HAP-1 (cell line): ENCODE measurements around the gene SMAD9.
"Not testable (repeated sequence)": the region's sequence is repeated elsewhere in the genome, so short reads cannot be mapped to it uniquely, and the experiment has no call there.

ENCODE experiments used
- DNase-seq, 2 experiments: peaks; one replicate each; pipeline ENCODE4 v3.0.0-alpha.2; 2016 to 2020; ENCODE audit warnings: low spot score in 2 of 2
- H3K27me3 ChIP-seq: fragments of 250-450 bp; sonication (Bioruptor Pico); 2 replicates; pipeline ENCODE4 v1.5.1; 2020; ENCODE audit warnings: low read depth, mild to moderate bottlenecking, moderate library complexity
- H3K36me3 ChIP-seq: fragments of 250-450 bp; sonication (Bioruptor Pico); replicated peaks from 2 replicates; pipeline ENCODE4 v1.5.1; 2020; ENCODE audit warnings: mild to moderate bottlenecking
- H3K4me1 ChIP-seq: fragments of 250-450 bp; sonication (Bioruptor Pico); 2 replicates; pipeline ENCODE4 v1.5.1; 2020; ENCODE audit warnings: mild to moderate bottlenecking
- H3K4me3 ChIP-seq: fragments of 250-450 bp; sonication (Bioruptor Pico); 2 replicates; pipeline ENCODE4 v1.5.1; 2020; ENCODE audit warnings: mild to moderate bottlenecking, moderate library complexity
- H3K9me3 ChIP-seq: fragments of 250-450 bp; sonication (Bioruptor Pico); 2 replicates; pipeline ENCODE4 v1.5.1; 2020; ENCODE audit warnings: mild to moderate bottlenecking, moderate library complexity
- in situ Hi-C: fragments of 300-500 bp; cut with MboI; formaldehyde crosslinking; loops from 3 replicates; pipeline ENCODE4 v1.14.3; 2020; ENCODE audit warnings: low sequenced_read_pairs, inconsistent platforms, mixed read lengths

The SMAD9 gene

GRCh38 chr13:36897054-36897616, 22.9 kb downstream of the SMAD9 start:
- in situ Hi-C loops = no loop called here
- Histone ChIP-seq H3K4me1 (peaks cover 5% of the 10 kb centered on the region; the same call in 1 of the 2 replicates), H3K36me3 (no peaks in the 10 kb centered on the region), H3K9me3 (no peaks in the 10 kb centered on the region), H3K27me3 (no peaks in the 10 kb centered on the region), H3K4me3 (no peak overlapping the region)
- DNase-seq = no peak

GRCh38 chr13:36891752-36892151, 28.3 kb downstream of the SMAD9 start:
- no peaks in the 10 kb centered on the region for H3K4me1 ChIP-seq
- no peaks in the 10 kb centered on the region for H3K36me3 ChIP-seq
- DNase-seq = no peak
- H3K27me3 ChIP-seq = no peaks in the 10 kb centered on the region
- in situ Hi-C loops = no loop called here
- no peaks in the 10 kb centered on the region for H3K9me3 ChIP-seq
- H3K4me3 ChIP-seq = no peak overlapping the region

DNA sequence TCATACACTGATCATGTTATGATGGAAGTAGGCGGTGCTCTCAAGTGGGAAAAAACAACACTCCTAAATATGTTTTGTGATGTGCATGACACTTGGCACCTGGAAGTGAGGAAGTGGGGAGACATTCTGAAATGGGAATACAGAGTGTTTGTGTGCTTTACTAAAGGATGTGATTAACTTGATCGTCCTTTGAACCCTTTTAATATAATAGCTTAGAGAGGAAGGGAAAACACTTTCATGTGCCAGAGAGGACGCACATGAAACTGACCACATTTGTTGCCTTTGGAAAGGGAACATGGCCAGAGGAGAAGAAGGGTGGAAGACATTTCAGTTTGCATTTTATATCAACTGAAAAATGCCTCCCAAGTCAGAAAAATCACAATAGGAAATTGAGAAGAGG, 31.4 kb downstream of the SMAD9 start:
- H3K4me1 ChIP-seq = peaks cover 1% of the 10 kb centered on the region
- H3K9me3 ChIP-seq = no peaks in the 10 kb centered on the region
- no peaks in the 10 kb centered on the region for H3K27me3 ChIP-seq
- in situ Hi-C loops = no loop called here
- no peaks in the 10 kb centered on the region for H3K36me3 ChIP-seq
- DNase-seq = no peak
- H3K4me3 ChIP-seq = no peak overlapping the region

GRCh38 chr13:36887758-36888521, 32.1 kb downstream of the SMAD9 start:
- in situ Hi-C loops = no loop called here
- H3K27me3 ChIP-seq = no peaks in the 10 kb centered on the region
- H3K4me3 ChIP-seq = no peak overlapping the region
- no peaks in the 10 kb centered on the region for H3K9me3 ChIP-seq
- H3K36me3 ChIP-seq = no peaks in the 10 kb centered on the region
- DNase-seq = no peak
- peaks cover 8% of the 10 kb centered on the region for H3K4me1 ChIP-seq

DNA sequence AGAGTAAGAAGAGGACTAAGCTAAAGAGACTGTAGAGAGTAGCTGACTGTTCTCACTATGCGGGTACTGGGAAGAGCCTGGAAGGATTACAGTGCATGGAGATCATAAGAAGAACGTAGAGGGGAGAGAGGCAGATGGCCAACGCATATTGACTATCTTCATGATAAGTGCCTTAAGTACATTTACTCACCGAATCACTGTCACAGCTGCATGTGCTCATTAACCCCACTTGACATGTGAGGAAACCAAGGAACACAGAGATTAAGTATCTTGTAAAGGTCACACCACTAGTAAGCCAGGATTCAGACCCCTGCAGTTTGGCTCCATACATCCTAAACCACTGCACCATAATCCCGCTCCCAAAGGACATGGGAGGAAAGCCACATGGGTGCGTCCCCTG, 34.1 kb downstream of the SMAD9 start:
- Histone ChIP-seq H3K27me3 (no peaks in the 10 kb centered on the region), H3K9me3 (no peaks in the 10 kb centered on the region), H3K4me3 (no peak overlapping the region), H3K4me1 (peaks cover 8% of the 10 kb centered on the region), H3K36me3 (no peaks in the 10 kb centered on the region)
- in situ Hi-C loops = no loop called here
- DNase-seq = no peak

- Histone ChIP-seq H3K36me3 (no peaks in the 10 kb centered on the region), H3K4me3 (no peak overlapping the region), H3K27me3 (no peaks in the 10 kb centered on the region), H3K9me3 (no peaks in the 10 kb centered on the region), H3K4me1 (peaks cover 8% of the 10 kb centered on the region)
- in situ Hi-C loops = no loop called here
- no peak for DNase-seq
Measured at GRCh38 chr13:36884235-36884634, 35.8 kb downstream of the SMAD9 start.

DNA sequence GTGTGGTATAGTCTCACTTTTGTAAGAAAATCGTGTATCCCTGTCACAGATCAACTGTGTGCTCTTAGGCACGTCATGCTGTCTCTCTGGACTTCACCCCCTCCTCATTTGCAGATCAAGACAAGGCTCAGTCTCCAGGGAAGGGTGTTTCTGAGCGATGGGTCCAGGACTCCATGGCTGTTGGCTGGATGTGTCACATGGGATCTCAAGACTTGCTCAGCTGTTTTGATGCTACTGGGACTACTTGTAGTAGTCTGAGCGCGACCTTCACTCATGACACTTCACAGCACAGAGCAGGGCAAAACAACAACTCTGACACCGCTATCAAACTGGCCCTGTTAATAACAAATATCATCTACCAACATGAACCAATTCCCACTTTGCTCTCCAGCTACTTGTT, 36.2 kb downstream of the SMAD9 start:
- no peaks in the 10 kb centered on the region for H3K36me3 ChIP-seq
- no peaks in the 10 kb centered on the region for H3K9me3 ChIP-seq
- no peak for DNase-seq
- H3K4me1 ChIP-seq = peaks cover 8% of the 10 kb centered on the region
- H3K4me3 ChIP-seq = no peak overlapping the region
- in situ Hi-C loops = no loop called here
- no peaks in the 10 kb centered on the region for H3K27me3 ChIP-seq

DNA sequence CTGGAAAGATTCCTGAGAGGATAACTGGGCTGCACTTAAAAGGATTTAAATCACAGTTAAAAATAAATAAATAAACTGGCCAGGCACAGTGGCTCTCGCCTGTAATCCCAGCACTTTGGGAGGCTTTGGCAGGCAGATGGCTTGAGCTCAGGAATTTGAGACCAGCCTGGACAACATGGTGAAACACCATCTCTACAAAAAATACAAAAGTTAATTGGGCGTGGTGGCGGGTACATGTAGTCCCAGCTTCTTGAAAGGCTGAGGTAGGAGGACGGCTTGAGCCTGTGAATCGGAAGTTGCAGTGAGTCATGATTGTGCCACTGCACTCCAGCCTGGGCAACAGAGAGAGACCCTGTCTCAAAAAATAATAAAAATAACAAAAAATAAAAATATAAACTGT, 36.6 kb downstream of the SMAD9 start:
- H3K4me3 ChIP-seq, H3K9me3 ChIP-seq, H3K4me1 ChIP-seq, H3K27me3 ChIP-seq, H3K36me3 ChIP-seq, in situ Hi-C loops: not testable (repeated sequence)
- DNase-seq = peak in 1 of 2 experiments; percentile 41

DNA sequence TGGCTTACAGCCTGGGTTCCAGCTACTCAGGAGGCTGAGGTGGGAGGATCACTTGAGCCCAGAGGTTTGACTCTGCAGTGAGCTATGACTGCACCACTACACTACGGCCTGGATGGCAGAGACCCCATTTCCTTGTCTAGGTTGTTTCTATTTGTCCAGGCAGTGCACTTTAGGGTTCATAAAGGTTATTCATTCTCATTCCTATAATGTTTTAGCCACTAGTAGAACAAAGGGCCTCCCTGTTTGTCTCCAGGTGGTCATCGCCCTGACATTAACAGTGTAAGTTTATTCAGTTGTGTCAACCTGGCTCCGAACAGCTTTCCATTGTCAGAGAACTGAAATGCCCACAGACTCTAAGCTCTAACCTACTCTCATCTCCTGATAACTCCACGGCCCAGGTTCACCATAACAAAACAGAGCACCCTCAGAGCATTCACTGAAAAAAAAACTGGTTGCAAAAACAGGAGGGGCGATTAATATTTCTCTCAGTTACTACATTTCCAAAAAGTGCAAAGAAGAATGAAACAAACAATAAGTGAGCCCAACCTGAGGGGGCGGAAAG, 37.1 kb downstream of the SMAD9 start:
- DNase-seq = peak in 1 of 2 experiments; percentile 39
- in situ Hi-C loops = no loop called here
- Histone ChIP-seq H3K27me3 (no peaks in the 10 kb centered on the region), H3K9me3 (no peaks in the 10 kb centered on the region), H3K4me1 (peaks cover 8% of the 10 kb centered on the region), H3K36me3 (no peaks in the 10 kb centered on the region), H3K4me3 (no peak overlapping the region)

GRCh38 chr13:36880961-36881360, 39.1 kb downstream of the SMAD9 start:
- no peaks in the 10 kb centered on the region for H3K9me3 ChIP-seq
- in situ Hi-C loops = no loop called here
- no peak for DNase-seq
- no peaks in the 10 kb centered on the region for H3K36me3 ChIP-seq
- peaks cover 8% of the 10 kb centered on the region for H3K4me1 ChIP-seq
- no peaks in the 10 kb centered on the region for H3K27me3 ChIP-seq
- H3K4me3 ChIP-seq = no peak overlapping the region

GRCh38 chr13:36879218-36879938, 40.7 kb downstream of the SMAD9 start:
- in situ Hi-C loops = no loop called here
- no peaks in the 10 kb centered on the region for H3K27me3 ChIP-seq
- H3K36me3 ChIP-seq = no peaks in the 10 kb centered on the region
- H3K4me1 ChIP-seq = peaks cover 14% of the 10 kb centered on the region
- H3K4me3 ChIP-seq = no peak overlapping the region
- DNase-seq = no peak
- no peaks in the 10 kb centered on the region for H3K9me3 ChIP-seq

DNA sequence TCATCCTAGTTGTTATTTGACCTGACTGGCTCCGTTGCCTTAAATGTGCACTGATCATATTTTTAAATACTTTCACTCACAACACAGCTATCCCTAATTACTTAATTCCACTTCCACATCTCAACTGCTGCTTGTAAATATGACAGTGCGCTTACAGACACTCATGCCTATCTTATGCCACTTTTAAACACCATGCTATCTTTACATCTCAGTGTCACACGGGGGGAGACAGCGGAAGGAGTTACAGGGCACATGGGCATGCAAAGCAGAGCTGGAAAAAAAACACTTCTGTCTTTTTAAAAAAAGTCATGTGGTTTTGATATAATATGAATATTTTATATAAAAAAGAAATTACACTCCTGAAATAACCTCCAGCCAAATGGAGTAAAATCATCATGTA, 44.1 kb downstream of the SMAD9 start:
- Histone ChIP-seq H3K36me3 (no peaks in the 10 kb centered on the region; the same call in none of the 2 replicates), H3K4me1 (peaks cover 6% of the 10 kb centered on the region; the same call in 1 of the 2 replicates), H3K4me3 (no peak overlapping the region), H3K9me3 (no peaks in the 10 kb centered on the region), H3K27me3 (no peaks in the 10 kb centered on the region)
- in situ Hi-C loops = no loop called here
- DNase-seq = no peak

DNA sequence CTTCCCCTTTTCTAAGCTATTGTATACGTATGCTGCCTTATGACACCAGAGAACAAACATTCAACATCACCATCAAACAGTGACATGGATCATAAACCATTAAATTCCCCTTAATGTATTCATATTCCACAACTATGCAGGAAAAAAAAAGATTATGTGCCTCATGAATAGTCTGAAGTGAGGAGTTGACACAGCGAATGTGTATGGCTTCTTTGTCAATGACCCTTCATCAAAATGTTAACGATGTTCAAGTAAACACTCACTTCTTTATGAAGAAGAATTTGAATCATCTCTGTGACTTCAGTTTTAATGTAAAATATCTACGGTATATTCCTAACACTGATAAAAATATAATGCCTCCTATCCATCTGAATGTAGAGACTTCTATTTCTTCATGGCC, 44.6 kb downstream of the SMAD9 start:
- H3K27me3 ChIP-seq = no peaks in the 10 kb centered on the region
- no peaks in the 10 kb centered on the region for H3K9me3 ChIP-seq
- H3K36me3 ChIP-seq = no peaks in the 10 kb centered on the region; the same call in none of the 2 replicates
- in situ Hi-C loops = no loop called here
- no peak overlapping the region for H3K4me3 ChIP-seq
- no peak for DNase-seq
- peaks cover 6% of the 10 kb centered on the region; the same call in 1 of the 2 replicates for H3K4me1 ChIP-seq

GRCh38 chr13:36872621-36873020, 47.4 kb downstream of the SMAD9 start:
- in situ Hi-C loops = no loop called here
- H3K36me3 ChIP-seq = no peaks in the 10 kb centered on the region; the same call in none of the 2 replicates
- no peaks in the 10 kb centered on the region for H3K27me3 ChIP-seq
- no peaks in the 10 kb centered on the region for H3K9me3 ChIP-seq
- no peak overlapping the region for H3K4me3 ChIP-seq
- DNase-seq = no peak
- peaks cover 6% of the 10 kb centered on the region; the same call in 1 of the 2 replicates for H3K4me1 ChIP-seq
